Loucy (cell line): ENCODE data around the gene CBARP.

Experiments
- H2AFZ ChIP-seq: fragments of 200-600 bp; sonication (generic); 2 replicates; pipeline ENCODE4 v1.6.0; 2016; ENCODE audit warnings: antibody characterized with exemption, mild to moderate bottlenecking, low read length, moderate library complexity
- H3F3A ChIP-seq: fragments of 200-600 bp; 2 replicates; pipeline ENCODE4 v1.6.0; 2016; ENCODE audit warnings: antibody characterized with exemption, low read depth, mild to moderate bottlenecking
- H3K27me3 ChIP-seq: fragments of 200-600 bp; sonication (generic); 2 replicates; pipeline ENCODE4 v1.6.1; 2014; ENCODE audit warnings: low read length, mild to moderate bottlenecking; ENCODE audit not compliant: insufficient read depth, poor library complexity, severe bottlenecking
- H3K36me3 ChIP-seq: fragments of 200-600 bp; sonication (generic); 2 replicates; pipeline ENCODE4 v1.6.1; 2016; ENCODE audit warnings: low read length; ENCODE audit not compliant: insufficient read depth
- H3K4me1 ChIP-seq: fragments of 200-600 bp; sonication (generic); 2 replicates; pipeline ENCODE4 v1.5.1; 2014; ENCODE audit warnings: low read length, mild to moderate bottlenecking; ENCODE audit not compliant: insufficient read depth, poor library complexity, severe bottlenecking
- H3K4me2 ChIP-seq: fragments of 200-600 bp; sonication (generic); 2 replicates; pipeline ENCODE4 v1.6.0; 2014; ENCODE audit warnings: antibody characterized with exemption, low read length, low read depth, mild to moderate bottlenecking; ENCODE audit not compliant: poor library complexity, severe bottlenecking
- H3K4me3 ChIP-seq: fragments of 200-600 bp; sonication (generic); 2 replicates; pipeline ENCODE4 v1.5.1; 2014; ENCODE audit warnings: low read length, mild to moderate bottlenecking, mixed read lengths; ENCODE audit not compliant: poor library complexity, severe bottlenecking
- H3K79me2 ChIP-seq: fragments of 200-600 bp; sonication (generic); 2 replicates; pipeline ENCODE4 v1.6.1; 2014; ENCODE audit warnings: low read length; ENCODE audit not compliant: insufficient read depth
- H3K9ac ChIP-seq: fragments of 200-600 bp; sonication (generic); 2 replicates; pipeline ENCODE4 v1.6.0; 2014; ENCODE audit warnings: mild to moderate bottlenecking, low read depth, low read length, moderate library complexity; ENCODE audit not compliant: poor library complexity, severe bottlenecking
- H3K9me2 ChIP-seq: fragments of 200-600 bp; sonication (generic); replicated peaks from 2 replicates; pipeline ENCODE4 v1.6.1; 2016; ENCODE audit warnings: low read depth, low read length, mixed read lengths
- H3K9me3 ChIP-seq: fragments of 200-600 bp; sonication (generic); 2 replicates; pipeline ENCODE4 v1.6.1; 2014; ENCODE audit warnings: mild to moderate bottlenecking, antibody characterized with exemption, low read length, low read depth; ENCODE audit not compliant: insufficient read depth
- H4K20me1 ChIP-seq: fragments of 200-600 bp; sonication (generic); 2 replicates; pipeline ENCODE4 v1.6.0; 2014; ENCODE audit warnings: antibody characterized with exemption, low read length, mild to moderate bottlenecking; ENCODE audit not compliant: insufficient read depth, poor library complexity, severe bottlenecking
- CTCF ChIP-seq: fragments of 200-600 bp; sonication (generic); conservative IDR thresholded peaks from 2 replicates; pipeline ENCODE4 v1.5.1; 2014; ENCODE audit warnings: mild to moderate bottlenecking, antibody characterized with exemption, low read length
- EZH2phosphoT487 ChIP-seq: fragments of 200-600 bp; IDR thresholded peaks from 2 replicates; pipeline ENCODE4 v1.6.1; 2018; ENCODE audit warnings: antibody characterized with exemption, mild to moderate bottlenecking, moderate library complexity, borderline replicate concordance

Gene CBARP

GRCh38 chr19:1241417-1242095 is 3.8 kb upstream of the CBARP start, which contains the start of gene ATP5F1D:
Gene ATP5F1D (plus strand): TSS chr19:1241751. CDS start chr19:1241851, 100 bp downstream.
- no peak for TF ChIP-seq EZH2phosphoT487
- TF ChIP-seq CTCF: no peak
- peaks cover 30% of the 10 kb centered on the region for H3K4me1 ChIP-seq
- peak within 1 kb of the TSS; percentile 87 for H2AFZ ChIP-seq
- H3K4me2 ChIP-seq: peak within 1 kb of the TSS; percentile 80
- peak within 1 kb of the TSS; percentile 91 for H3K4me3 ChIP-seq
- H3K9me3 ChIP-seq: no peaks in the 10 kb centered on the region
- no peaks in the 10 kb centered on the region for H3K9me2 ChIP-seq
- H3K27me3 ChIP-seq: no peaks in the 10 kb centered on the region
- peaks cover 27% of the 10 kb centered on the region for H3K79me2 ChIP-seq
- peak within 1 kb of the TSS; percentile 92 for H3K9ac ChIP-seq
- no peaks in the 10 kb centered on the region for H3K36me3 ChIP-seq
- H3F3A ChIP-seq: peaks cover 10% of the 10 kb centered on the region; the same call in 1 of the 2 replicates
- H4K20me1 ChIP-seq: peaks cover 8% of the 10 kb centered on the region

GRCh38 chr19:1240925-1241324 is 3.1 kb upstream of the CBARP start:
- TF ChIP-seq CTCF (no peak), EZH2phosphoT487 (no peak)
- H3K79me2 ChIP-seq: peaks cover 27% of the 10 kb centered on the region
- no peaks in the 10 kb centered on the region for H3K27me3 ChIP-seq
- H3K9me3 ChIP-seq: no peaks in the 10 kb centered on the region
- peak overlapping the region; percentile 91 for H3K4me3 ChIP-seq
- peaks cover 30% of the 10 kb centered on the region for H3K4me1 ChIP-seq
- no peaks in the 10 kb centered on the region for H3K9me2 ChIP-seq
- H3K4me2 ChIP-seq: peak overlapping the region; percentile 80
- peak overlapping the region; percentile 87 for H2AFZ ChIP-seq
- H3K36me3 ChIP-seq: no peaks in the 10 kb centered on the region
- H4K20me1 ChIP-seq: peaks cover 8% of the 10 kb centered on the region
- peaks cover 10% of the 10 kb centered on the region; the same call in 1 of the 2 replicates for H3F3A ChIP-seq
- peak overlapping the region; percentile 58 for H3K9ac ChIP-seq

- TF ChIP-seq CTCF (peak; percentile 65), EZH2phosphoT487 (no peak)
- peaks cover 6% of the 10 kb centered on the region for H4K20me1 ChIP-seq
- H3K27me3 ChIP-seq: no peaks in the 10 kb centered on the region
- no peaks in the 10 kb centered on the region for H3K9me2 ChIP-seq
- H3K9me3 ChIP-seq: no peaks in the 10 kb centered on the region
- peaks cover 10% of the 10 kb centered on the region; the same call in 1 of the 2 replicates for H3F3A ChIP-seq
- peak overlapping the region; percentile 80 for H3K4me2 ChIP-seq
- H3K79me2 ChIP-seq: peaks cover 27% of the 10 kb centered on the region
- no peaks in the 10 kb centered on the region for H3K36me3 ChIP-seq
- H2AFZ ChIP-seq: no peak overlapping the region; the same call in 1 of the 2 replicates
- no peak overlapping the region for H3K9ac ChIP-seq
- H3K4me3 ChIP-seq: peak overlapping the region; percentile 23
- peaks cover 28% of the 10 kb centered on the region for H3K4me1 ChIP-seq
These were observed 2.3 kb upstream of the CBARP start for GRCh38 chr19:1239796-1240737.
